Measurements from ENCODE around the gene TBPL1. TPM values are rescaled to one million over a fixed set of nuclear protein-coding genes. Genes with fewer than 3 reads are reported as not detected.

The TBPL1 gene
- total and polyA plus RNA-seq, 2 of the 13 experiments (the other 11 are each of a cell fraction or from before 2014, with no cell fraction given) = 25.3 to 39.3 TPM

GRCh38 chr6:134005800-134006199 is 52.8 kb downstream of the TBPL1 start (continued):
- TF ChIP-seq HMGXB4 (CRISPR knock-in tag; IDR thresholded peaks at IDR 0.05; ENCODE audit: borderline replicate concordance in 1 of 2, low read depth in 1 of 2) = no peak
- TF ChIP-seq NCOR1 (IDR thresholded peaks at IDR 0.05; ENCODE audit: borderline replicate concordance, low read length) = no peak
- no peak for TF ChIP-seq SSRP1 (CRISPR knock-in tag; IDR thresholded peaks at IDR 0.05)
- TF ChIP-seq PCBP1 (IDR thresholded peaks at IDR 0.05; ENCODE audit: borderline replicate concordance, low read depth, low read length) = no peak
- TF ChIP-seq RNF2 (conservative IDR thresholded peaks at IDR 0.05; ENCODE audit: low read depth) = no peak
- TF ChIP-seq PTBP1 (IDR thresholded peaks at IDR 0.05; ENCODE audit: low read depth, low read length, poor library complexity, severe bottlenecking) = no peak
- TF ChIP-seq, protein P1, sequence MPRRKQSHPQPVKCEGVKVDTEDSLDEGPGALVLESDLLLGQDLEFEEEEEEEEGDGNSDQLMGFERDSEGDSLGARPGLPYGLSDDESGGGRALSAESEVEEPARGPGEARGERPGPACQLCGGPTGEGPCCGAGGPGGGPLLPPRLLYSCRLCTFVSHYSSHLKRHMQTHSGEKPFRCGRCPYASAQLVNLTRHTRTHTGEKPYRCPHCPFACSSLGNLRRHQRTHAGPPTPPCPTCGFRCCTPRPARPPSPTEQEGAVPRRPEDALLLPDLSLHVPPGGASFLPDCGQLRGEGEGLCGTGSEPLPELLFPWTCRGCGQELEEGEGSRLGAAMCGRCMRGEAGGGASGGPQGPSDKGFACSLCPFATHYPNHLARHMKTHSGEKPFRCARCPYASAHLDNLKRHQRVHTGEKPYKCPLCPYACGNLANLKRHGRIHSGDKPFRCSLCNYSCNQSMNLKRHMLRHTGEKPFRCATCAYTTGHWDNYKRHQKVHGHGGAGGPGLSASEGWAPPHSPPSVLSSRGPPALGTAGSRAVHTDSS (CRISPR knock-in tag; conservative IDR thresholded peaks at IDR 0.05) = no peak
- TF ChIP-seq TGIF2 (CRISPR knock-in tag; IDR thresholded peaks at IDR 0.05) = no peak
- no peak for TF ChIP-seq HOXA9 (CRISPR knock-in tag; IDR thresholded peaks at IDR 0.05; ENCODE audit: borderline replicate concordance)

DNA sequence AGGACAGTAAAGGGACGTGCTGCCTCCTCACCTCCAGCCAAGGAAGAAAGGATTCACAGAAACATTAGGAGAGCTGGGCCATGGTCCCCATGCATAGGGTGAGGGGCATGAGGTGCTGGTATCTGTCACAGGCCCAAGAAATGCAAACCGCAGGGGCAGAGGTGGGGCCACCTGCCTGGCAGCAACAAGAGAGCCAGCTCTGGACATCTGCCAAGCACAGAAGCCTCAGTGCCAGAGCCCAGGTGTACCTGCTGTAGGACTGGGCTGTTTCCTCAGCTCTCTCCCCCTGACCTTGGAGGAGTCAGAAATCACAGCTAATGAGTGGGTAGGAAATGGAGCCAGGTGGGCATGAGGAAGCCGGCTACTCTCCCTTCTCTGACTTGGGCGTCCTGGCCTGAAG is 54.1 kb downstream of the TBPL1 start:
- Histone ChIP-seq H3K27ac (ENCODE audit: extremely low read length, insufficient read depth, low read length) (no peak overlapping the region), H3K27me3 (ENCODE audit: control insufficient read depth in 1 of 2, insufficient read depth in 2 of 2, low read length in 2 of 2) (peaks cover 0 to 6% of the 10 kb centered on the region in 2 experiments; a peak in 1 of 5 replicates), H2AFZ (ENCODE audit: low read length) (no peak overlapping the region), H3K9ac (ENCODE audit: insufficient read depth, low read depth, low read length) (no peak overlapping the region), H3K4me3 (replicated peaks in 1 of 3; ENCODE audit: insufficient read depth in 1 of 3, low read depth in 2 of 3, low read length in 3 of 3) (no peak overlapping the region), H3K4me1 (ENCODE audit: insufficient read depth, low read length) (no peaks in the 10 kb centered on the region), H3K79me2 (ENCODE audit: insufficient read depth, low read length) (no peaks in the 10 kb centered on the region), H3K9me3 (ENCODE audit: low read length) (no peaks in the 10 kb centered on the region), H4K20me1 (ENCODE audit: insufficient read depth, low read length) (no peaks in the 10 kb centered on the region), H3K36me3 (replicated peaks in 1 of 2; ENCODE audit: control insufficient read depth in 1 of 2, insufficient read depth in 2 of 2, low read length in 2 of 2) (no peaks in the 10 kb centered on the region), H3K4me2 (ENCODE audit: low read depth, low read length) (no peak overlapping the region)
- BruUV-seq (replicated peaks) = no TSS peak
- in situ Hi-C loops (cut with HindIII; ENCODE audit: extremely low pct_ligation_motif_present, low pct_unique_long_range_greater_than_20kb) (no loop called here), intact Hi-C loops (cut with micrococcal nuclease; ENCODE audit: unreplicated experiment) (no loop called here)
- TF ChIP-seq, protein P2, sequence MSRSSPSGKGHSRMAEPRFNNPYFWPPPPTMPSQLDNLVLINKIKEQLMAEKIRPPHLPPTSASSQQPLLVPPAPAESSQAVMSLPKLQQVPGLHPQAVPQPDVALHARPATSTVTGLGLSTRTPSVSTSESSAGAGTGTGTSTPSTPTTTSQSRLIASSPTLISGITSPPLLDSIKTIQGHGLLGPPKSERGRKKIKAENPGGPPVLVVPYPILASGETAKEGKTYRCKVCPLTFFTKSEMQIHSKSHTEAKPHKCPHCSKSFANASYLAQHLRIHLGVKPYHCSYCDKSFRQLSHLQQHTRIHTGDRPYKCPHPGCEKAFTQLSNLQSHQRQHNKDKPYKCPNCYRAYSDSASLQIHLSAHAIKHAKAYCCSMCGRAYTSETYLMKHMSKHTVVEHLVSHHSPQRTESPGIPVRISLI (CRISPR knock-in tag; IDR thresholded peaks at IDR 0.05; ENCODE audit: borderline replicate concordance) = no peak
- ChIA-PET CTCF (ENCODE audit: low intra/inter-chr PET ratio, low total read pairs) (no interaction called here), POLR2A (no interaction called here)
- WGBS (ENCODE audit: low lambda C conversion rate) = 86% methylated on average over 4 of the region's 4 CpGs
- DNase-seq (ENCODE audit: low spot score) (no peak), FAIRE-seq (no peak), ATAC-seq (no peak)
